ENCODE measurements around the gene XKR8.

Gene XKR8

GRCh38 chr1:27981145-27981544 is 21.4 kb downstream of the XKR8 start:
- H3K4me2 ChIP-seq (ENCODE audit: low read depth, low read length), result no peak overlapping the region
- H3F3A ChIP-seq (ENCODE audit: insufficient read depth, low read length), result no peaks in the 10 kb centered on the region; the same call in 1 of the 2 replicates
- H3K9me2 ChIP-seq (replicated peaks; ENCODE audit: insufficient read depth, low read length), result no peaks in the 10 kb centered on the region
- H3K27ac ChIP-seq (ENCODE audit: low read length), result no peak overlapping the region
- no peaks in the 10 kb centered on the region for H3K27me3 ChIP-seq (replicated peaks; ENCODE audit: insufficient read depth, low read length)
- TF ChIP-seq CTCF (IDR thresholded peaks at IDR 0.05; ENCODE audit: low read length) (no peak), EZH2phosphoT487 (IDR thresholded peaks at IDR 0.05; ENCODE audit: low read length) (no peak), EZH2 (optimal IDR thresholded peaks at IDR 0.05; ENCODE audit: low read depth, low read length) (no peak)
- no peak overlapping the region for H3K4me3 ChIP-seq (ENCODE audit: low read length)
- no peaks in the 10 kb centered on the region for H3K9me3 ChIP-seq (replicated peaks; ENCODE audit: insufficient read depth, low read length)
- no peaks in the 10 kb centered on the region for H3K36me3 ChIP-seq (replicated peaks; ENCODE audit: insufficient read depth, low read length)
- no peak for DNase-seq
- H3K9ac ChIP-seq (ENCODE audit: low read length), result no peak overlapping the region
- H3K4me1 ChIP-seq (ENCODE audit: low read length), result no peaks in the 10 kb centered on the region
- H3K79me2 ChIP-seq (ENCODE audit: low read length), result no peaks in the 10 kb centered on the region
- no peak overlapping the region for H2AFZ ChIP-seq (ENCODE audit: low read length)
- H4K20me1 ChIP-seq (ENCODE audit: insufficient read depth, low read length), result no peaks in the 10 kb centered on the region

- TF ChIP-seq CTCF (IDR thresholded peaks at IDR 0.05; ENCODE audit: low read length) (no peak), EZH2 (optimal IDR thresholded peaks at IDR 0.05; ENCODE audit: low read depth, low read length) (no peak)
- H3K4me1 ChIP-seq (ENCODE audit: low read length), result peaks cover 1% of the 10 kb centered on the region
- no peaks in the 10 kb centered on the region for H4K20me1 ChIP-seq (ENCODE audit: insufficient read depth, low read length)
- H3K79me2 ChIP-seq (ENCODE audit: low read length), result no peaks in the 10 kb centered on the region
- H3K4me2 ChIP-seq (ENCODE audit: low read depth, low read length), result no peak overlapping the region
- H3F3A ChIP-seq (ENCODE audit: insufficient read depth, low read length), result no peaks in the 10 kb centered on the region
- peaks cover 6% of the 10 kb centered on the region; the same call in 1 of the 2 replicates for H3K36me3 ChIP-seq (replicated peaks; ENCODE audit: insufficient read depth, low read length)
- no peaks in the 10 kb centered on the region for H3K9me2 ChIP-seq (replicated peaks; ENCODE audit: insufficient read depth, low read length)
- H2AFZ ChIP-seq (ENCODE audit: low read length), result no peak overlapping the region
- no peaks in the 10 kb centered on the region for H3K27me3 ChIP-seq (replicated peaks; ENCODE audit: insufficient read depth, low read length)
- no peaks in the 10 kb centered on the region for H3K9me3 ChIP-seq (replicated peaks; ENCODE audit: insufficient read depth, low read length)
- DNase-seq, result no peak
- H3K4me3 ChIP-seq (ENCODE audit: low read length), result no peak overlapping the region
- H3K9ac ChIP-seq (ENCODE audit: low read length), result no peak overlapping the region
- H3K27ac ChIP-seq (ENCODE audit: low read length), result no peak overlapping the region
Measured at GRCh38 chr1:27990920-27991537, 31.3 kb downstream of the XKR8 start.

- Histone ChIP-seq H3K79me2 (ENCODE audit: low read length) (no peaks in the 10 kb centered on the region), H3K9ac (ENCODE audit: low read length) (no peak overlapping the region), H4K20me1 (ENCODE audit: insufficient read depth, low read length) (no peaks in the 10 kb centered on the region), H3K27ac (ENCODE audit: low read length) (no peak overlapping the region), H3K36me3 (replicated peaks; ENCODE audit: insufficient read depth, low read length) (peaks cover 9% of the 10 kb centered on the region; the same call in 1 of the 2 replicates), H3K9me3 (replicated peaks; ENCODE audit: insufficient read depth, low read length) (no peaks in the 10 kb centered on the region), H3F3A (ENCODE audit: insufficient read depth, low read length) (peaks cover 9% of the 10 kb centered on the region), H3K4me2 (ENCODE audit: low read depth, low read length) (no peak overlapping the region), H3K9me2 (replicated peaks; ENCODE audit: insufficient read depth, low read length) (no peaks in the 10 kb centered on the region), H3K4me3 (ENCODE audit: low read length) (no peak overlapping the region), H3K4me1 (ENCODE audit: low read length) (peaks cover 14% of the 10 kb centered on the region), H2AFZ (ENCODE audit: low read length) (no peak overlapping the region), H3K27me3 (replicated peaks; ENCODE audit: insufficient read depth, low read length) (no peaks in the 10 kb centered on the region)
- no peak for TF ChIP-seq EZH2phosphoT487 (IDR thresholded peaks at IDR 0.05; ENCODE audit: low read length)
- no peak for TF ChIP-seq EZH2 (optimal IDR thresholded peaks at IDR 0.05; ENCODE audit: low read depth, low read length)
- no peak for TF ChIP-seq CTCF (IDR thresholded peaks at IDR 0.05; ENCODE audit: low read length)
- DNase-seq, result no peak
Measured at GRCh38 chr1:27992276-27992675, 32.5 kb downstream of the XKR8 start.

Data from MM.1S (cell line).